ENCODE measurements around the gene GNB3.
"Not testable (repeated sequence)": the region's sequence is repeated elsewhere in the genome, so short reads cannot be mapped to it uniquely, and the experiment has no call there.

Gene GNB3

GRCh38 chr12:6860942-6861341 is 20.2 kb downstream of the GNB3 start:
- no peak for DNase-seq (ENCODE audit: low read depth)

GRCh38 chr12:6861391-6861790 is 20.7 kb downstream of the GNB3 start:
- DNase-seq (ENCODE audit: low read depth): no peak

- no peak for DNase-seq (ENCODE audit: low read depth)
Measured at GRCh38 chr12:6863033-6863432, 22.3 kb downstream of the GNB3 start.

- DNase-seq (ENCODE audit: low read depth): no peak
Measured at GRCh38 chr12:6863586-6864321, 23.0 kb downstream of the GNB3 start.

- not testable (repeated sequence) for DNase-seq (ENCODE audit: low read depth)
Measured at GRCh38 chr12:6865307-6865706, 24.6 kb downstream of the GNB3 start.

GRCh38 chr12:6866163-6866919 is 25.6 kb downstream of the GNB3 start:
- DNase-seq (ENCODE audit: low read depth): no peak

- no peak for DNase-seq (ENCODE audit: low read depth)
Measured at GRCh38 chr12:6866920-6867412, 26.2 kb downstream of the GNB3 start.

GRCh38 chr12:6867413-6868210 is 26.9 kb downstream of the GNB3 start, which contains the start of gene TPI1:
TPI1 (plus strand) TSS chr12:6867531; CDS start chr12:6867567, 36 bp downstream.
- no peak for DNase-seq (ENCODE audit: low read depth)

- DNase-seq (ENCODE audit: low read depth): no peak
Measured at GRCh38 chr12:6868211-6869048, 27.7 kb downstream of the GNB3 start.

- no peak for DNase-seq (ENCODE audit: low read depth)
Measured at GRCh38 chr12:6869049-6870021, 28.6 kb downstream of the GNB3 start.

- not testable (repeated sequence) for DNase-seq (ENCODE audit: low read depth)
Measured at GRCh38 chr12:6870304-6870703, 29.6 kb downstream of the GNB3 start.

GRCh38 chr12:6871052-6871957 is 30.6 kb downstream of the GNB3 start:
- no peak for DNase-seq (ENCODE audit: low read depth)

GRCh38 chr12:6872073-6873048 is 31.6 kb downstream of the GNB3 start:
- DNase-seq (ENCODE audit: low read depth): peak; percentile 50

- peak; percentile 72 for DNase-seq (ENCODE audit: low read depth)
Measured at GRCh38 chr12:6873094-6874014, 32.6 kb downstream of the GNB3 start, which contains the start of gene SPSB2. SPSB2 (minus strand) TSS chr12:6873303; CDS start chr12:6872901, 402 bp downstream.

GRCh38 chr12:6874015-6874368 is 33.3 kb downstream of the GNB3 start:
- DNase-seq (ENCODE audit: low read depth): not testable (repeated sequence)

GRCh38 chr12:6879824-6880223 is 39.1 kb downstream of the GNB3 start:
- not testable (repeated sequence) for DNase-seq (ENCODE audit: low read depth)

- DNase-seq (ENCODE audit: low read depth): no peak
Measured at GRCh38 chr12:6883252-6883651, 42.5 kb downstream of the GNB3 start.

All from HS-5 (cell line).